Esophagus (tissue), 2 donors: ENCODE data around the gene BIRC5. TPM values are rescaled to one million over a fixed set of nuclear protein-coding genes. Genes with fewer than 3 reads are reported as not detected.
A peak's percentile ranks its signal among the peaks of the same experiment; 100 is the strongest.

Experiments
- H3K27ac ChIP-seq, 2 donors: one replicate each; pipeline ENCODE4 v1.5.1; 2013; ENCODE audit warnings: low read depth in 2 of 2, mild to moderate bottlenecking in 2 of 2, inconsistent platforms in 1 of 2, low read length in 1 of 2, moderate library complexity in 1 of 2
- H3K27me3 ChIP-seq, 2 donors: one replicate each; pipeline ENCODE4 v1.6.1; 2013; ENCODE audit warnings: low read length in 2 of 2, control low read depth in 1 of 2, mild to moderate bottlenecking in 1 of 2; ENCODE audit not compliant: insufficient read depth in 2 of 2, control insufficient read depth in 1 of 2
- H3K36me3 ChIP-seq, 2 donors: one replicate each; pipeline ENCODE4 v1.6.1; 2013; ENCODE audit warnings: low read length in 1 of 2; ENCODE audit not compliant: control insufficient read depth in 2 of 2, insufficient read depth in 2 of 2
- H3K4me1 ChIP-seq, 2 donors: one replicate each; pipeline ENCODE4 v1.6.1; 2013; ENCODE audit warnings: low read length in 1 of 2; ENCODE audit not compliant: control insufficient read depth in 2 of 2, insufficient read depth in 2 of 2
- H3K4me3 ChIP-seq, 2 donors: one replicate each; pipeline ENCODE4 v1.5.1; 2013; ENCODE audit warnings: low read length in 2 of 2, mild to moderate bottlenecking in 2 of 2, low read depth in 1 of 2, moderate library complexity in 1 of 2
- H3K9me3 ChIP-seq, 2 donors: one replicate each; pipeline ENCODE4 v1.6.1; 2013; ENCODE audit warnings: mild to moderate bottlenecking in 2 of 2, low read depth in 1 of 2, low read length in 1 of 2, moderate library complexity in 1 of 2; ENCODE audit not compliant: control insufficient read depth in 2 of 2, insufficient read depth in 1 of 2
- WGBS, 2 donors: extraction: QIAGEN DNeasy Blood & Tissue Kit; methylation state at CpG; one replicate each; pipeline ENCODE4 v1.1.7; 2013; 5-methylcytosine and 5-hydroxymethylcytosine counted together
- polyA plus RNA-seq, 2 donors: library from polyadenylated mRNA; stranded (reverse); fragments of 200-250 nt; gene quantifications; one replicate each; pipeline ENCODE4 v1.2.3, GENCODE V29; 2013
- donor health status: healthy with polysubstance abuse.
- donor health status: Bipolar disorder and iron deficiency.

The BIRC5 gene
- polyA plus RNA-seq, 2 donors: 8.0 to 17.6 TPM

DNA sequence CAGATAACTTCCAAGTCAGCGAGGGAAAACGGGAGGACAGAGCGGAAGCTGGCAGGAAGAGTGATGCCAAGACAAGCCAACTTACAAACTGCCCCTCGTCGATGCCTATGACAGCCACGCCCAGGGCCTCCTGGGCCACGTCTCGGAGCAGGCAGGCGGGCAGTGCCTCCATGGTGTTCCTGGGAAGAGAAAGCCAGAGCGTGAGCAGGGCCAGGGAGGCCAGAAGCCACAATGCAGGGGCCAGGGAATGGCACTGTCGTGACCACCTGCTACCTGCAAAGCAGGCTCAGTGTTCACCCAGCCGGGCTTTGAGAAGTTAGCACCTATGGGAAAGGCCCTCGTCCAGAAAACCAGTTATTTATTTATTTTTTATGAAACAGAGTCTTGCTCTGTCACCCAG, 31.5 kb upstream of the BIRC5 start:
- H3K27ac ChIP-seq: no peak overlapping the region
- 81 to 93% methylated on average over 13 of the region's 13 CpGs for WGBS, 2 donors
- H3K4me1 ChIP-seq: peaks cover 3 to 8% of the 10 kb centered on the region in 2 donors

DNA sequence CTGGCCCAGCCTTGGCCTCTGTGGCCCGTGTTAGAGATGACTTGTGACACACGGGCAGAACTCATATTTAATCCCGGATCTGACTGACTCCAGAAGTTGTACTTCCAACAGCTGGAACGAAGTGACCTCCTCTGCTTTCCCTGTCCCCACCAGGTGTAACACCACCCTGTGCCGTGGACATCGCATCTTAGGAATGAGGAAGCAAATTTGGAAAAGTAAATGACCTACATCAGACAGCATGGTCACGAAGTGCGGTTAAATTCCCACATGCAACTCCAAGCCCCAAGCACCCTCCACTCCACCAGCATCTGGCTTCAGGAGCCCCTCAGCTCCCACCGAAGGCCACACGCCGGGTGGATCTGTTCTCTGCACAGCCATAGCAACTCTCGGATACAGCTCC, 30.1 kb upstream of the BIRC5 start:
- no peaks in the 10 kb centered on the region for H3K27me3 ChIP-seq
- H3K36me3 ChIP-seq: peaks cover 0 to 3% of the 10 kb centered on the region in 2 donors
- H3K4me1 ChIP-seq: peaks cover 3 to 8% of the 10 kb centered on the region in 2 donors
- H3K27ac ChIP-seq: no peak overlapping the region
- 84 to 89% methylated on average over 12 of the region's 12 CpGs for WGBS, 2 donors
- no peaks in the 10 kb centered on the region for H3K9me3 ChIP-seq
- H3K4me3 ChIP-seq: no peak overlapping the region

More for the DNA sequence above, 31.5 kb upstream of the BIRC5 start:
- H3K9me3 ChIP-seq: no peaks in the 10 kb centered on the region
- H3K4me3 ChIP-seq: no peak overlapping the region
- H3K27me3 ChIP-seq: no peaks in the 10 kb centered on the region
- peaks cover 0 to 3% of the 10 kb centered on the region in 2 donors for H3K36me3 ChIP-seq

DNA sequence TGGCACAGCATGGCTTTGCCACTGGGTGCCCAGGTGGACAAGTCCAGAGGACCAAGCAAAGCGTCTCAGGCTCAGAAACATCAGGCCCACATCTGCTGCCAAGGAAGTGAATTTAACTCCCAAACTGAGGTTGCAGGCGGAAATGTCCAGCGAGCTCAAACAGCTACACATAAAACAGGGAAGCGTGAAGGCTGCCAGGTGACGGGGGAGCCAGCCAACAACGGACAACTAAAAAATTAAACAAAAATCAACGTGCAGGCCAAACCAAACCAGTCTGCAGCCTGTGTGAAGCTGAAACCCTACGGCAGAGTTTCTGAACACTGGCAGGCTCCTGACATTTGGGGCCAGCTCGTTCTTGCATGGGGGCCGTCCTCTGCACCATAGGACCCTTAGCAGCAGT, 29.7 kb upstream of the BIRC5 start:
- WGBS, 2 donors: 57 to 60% methylated on average over 10 of the region's 10 CpGs
- Histone ChIP-seq H3K4me3 (no peak overlapping the region), H3K36me3 (no peaks in the 10 kb centered on the region), H3K27ac (peak overlapping the region in 1 of 2 donors; percentile 34), H3K27me3 (no peaks in the 10 kb centered on the region), H3K9me3 (no peaks in the 10 kb centered on the region), H3K4me1 (peaks cover 3 to 5% of the 10 kb centered on the region in 2 donors)

DNA sequence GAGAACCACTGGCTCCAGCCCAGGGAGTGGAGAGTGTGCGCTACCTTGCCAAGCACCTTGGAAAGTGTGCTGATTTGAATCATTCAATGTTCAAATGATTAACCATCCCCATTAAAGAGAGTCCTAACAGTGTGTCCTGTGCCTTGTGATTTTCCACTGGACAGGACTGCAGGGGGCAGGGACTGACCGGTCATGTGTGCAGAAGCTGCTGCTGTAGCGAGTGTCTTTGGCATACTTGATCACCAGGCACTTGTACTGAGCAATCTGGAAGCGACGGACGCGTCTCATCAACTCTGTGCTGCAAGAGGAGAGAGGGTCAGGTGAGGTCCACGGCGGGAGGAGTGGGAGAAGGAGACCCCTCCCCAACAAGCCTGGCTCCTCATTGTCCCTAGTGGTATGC, 29.2 kb upstream of the BIRC5 start:
- H3K27me3 ChIP-seq: no peaks in the 10 kb centered on the region
- 63 to 77% methylated on average over 9 of the region's 9 CpGs for WGBS, 2 donors
- peaks cover 3 to 4% of the 10 kb centered on the region in 2 donors for H3K4me1 ChIP-seq
- H3K27ac ChIP-seq: peak overlapping the region in 1 of 2 donors; percentile 34
- no peak overlapping the region for H3K4me3 ChIP-seq
- H3K9me3 ChIP-seq: no peaks in the 10 kb centered on the region
- H3K36me3 ChIP-seq: no peaks in the 10 kb centered on the region

DNA sequence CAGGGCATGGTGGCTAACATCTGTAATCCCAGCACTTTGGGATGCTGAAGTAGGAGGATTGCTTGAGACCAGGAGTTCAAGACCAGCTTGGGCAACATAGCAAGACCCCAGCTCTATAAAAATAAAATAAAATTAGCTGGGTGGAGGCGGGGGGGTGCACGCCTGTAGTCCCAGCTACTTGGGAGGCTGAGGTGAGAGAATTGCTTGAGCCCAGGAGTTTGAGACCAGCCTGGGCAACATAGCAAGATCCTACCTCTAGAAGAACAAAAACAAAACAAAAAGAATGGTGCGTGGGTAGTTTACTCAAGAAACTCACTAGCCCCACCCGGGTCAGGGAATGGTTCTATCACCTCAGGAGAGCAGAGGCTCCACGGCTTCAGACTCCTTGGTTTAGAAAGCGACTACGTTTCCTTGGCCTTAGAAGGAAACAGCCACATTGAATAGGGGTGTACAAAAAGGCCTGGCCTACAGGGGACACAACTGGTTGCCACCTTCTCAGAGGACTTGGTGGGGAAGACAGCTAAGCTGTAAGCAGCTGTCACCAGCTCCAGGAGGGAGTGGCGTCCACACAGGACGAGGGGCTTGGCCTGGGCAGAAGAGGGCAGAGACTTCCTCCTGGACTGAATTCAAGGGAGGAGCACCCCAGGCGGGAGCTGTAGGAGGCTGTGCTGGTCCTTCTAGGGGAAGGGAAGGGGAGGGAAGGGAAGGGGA, 27.9 kb upstream of the BIRC5 start:
- peaks cover 3 to 4% of the 10 kb centered on the region in 2 donors for H3K4me1 ChIP-seq
- peaks cover 0 to 4% of the 10 kb centered on the region in 2 donors for H3K36me3 ChIP-seq
- 45 to 64% methylated on average over 8 to 10 of the region's 10 CpGs for WGBS, 2 donors

DNA sequence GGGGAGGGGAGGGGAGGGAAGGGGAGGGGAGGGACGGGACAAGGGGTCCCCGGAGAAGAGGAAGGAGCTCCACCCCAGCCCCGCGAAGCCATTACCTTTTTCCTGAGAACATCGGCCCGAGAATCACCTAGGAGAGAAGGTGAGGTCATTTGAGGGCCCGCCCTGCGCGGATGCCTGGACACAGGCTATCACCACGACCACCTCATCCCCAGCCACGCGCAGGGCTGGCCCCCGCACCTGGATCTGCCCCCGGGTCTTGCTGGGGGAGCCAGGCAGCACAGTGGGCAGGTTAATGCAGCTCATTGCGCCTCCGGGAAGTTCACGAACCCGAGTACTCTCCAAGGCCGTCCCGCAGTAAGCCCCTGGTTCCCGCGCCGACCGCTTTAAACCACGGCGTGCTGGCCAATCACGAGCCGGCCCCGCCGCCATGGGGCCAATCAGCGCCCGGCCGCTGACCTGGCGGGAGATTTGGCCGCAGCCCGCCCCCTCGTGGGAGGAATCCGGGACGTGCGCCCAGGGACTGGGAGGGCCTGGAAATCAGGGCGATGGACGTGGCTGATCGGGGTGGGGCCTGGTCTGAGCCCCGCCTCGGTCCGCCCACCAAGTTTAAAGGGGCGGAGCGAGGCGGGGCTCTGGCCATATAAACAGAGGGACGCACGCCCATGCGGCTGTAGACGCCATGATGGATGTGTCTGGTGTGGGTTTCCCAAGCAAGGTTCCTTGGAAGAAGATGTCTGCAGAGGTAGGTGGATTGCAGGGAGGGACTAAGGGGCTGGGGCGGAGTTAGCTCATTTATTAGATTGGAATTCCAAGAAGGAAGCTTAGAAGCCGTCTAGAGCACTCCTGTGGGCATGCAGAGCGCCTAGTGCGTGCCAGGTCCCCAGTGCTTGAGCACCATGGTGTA, 27.1 kb upstream of the BIRC5 start, which contains the start of the genes AFMID and TK1:
Gene AFMID (plus strand): TSS at position 671 of the 904 bp plus-strand sequence. CDS start 9 bp downstream, at position 680.
Gene TK1 (minus strand): TSS at position 361 of the 904 bp plus-strand sequence. CDS start 58 bp downstream, at position 303.
- peaks cover 3 to 4% of the 10 kb centered on the region in 2 donors for H3K4me1 ChIP-seq
- peak within 1 kb of the TSS; percentile 65 to 85 for H3K27ac ChIP-seq
- H3K27me3 ChIP-seq: no peaks in the 10 kb centered on the region

More for the DNA sequence above, 27.9 kb upstream of the BIRC5 start:
- peak overlapping the region in 1 of 2 donors; percentile 53 for H3K4me3 ChIP-seq
- no peaks in the 10 kb centered on the region for H3K9me3 ChIP-seq
- peak overlapping the region in 1 of 2 donors; percentile 45 for H3K27ac ChIP-seq
- no peaks in the 10 kb centered on the region for H3K27me3 ChIP-seq

DNA sequence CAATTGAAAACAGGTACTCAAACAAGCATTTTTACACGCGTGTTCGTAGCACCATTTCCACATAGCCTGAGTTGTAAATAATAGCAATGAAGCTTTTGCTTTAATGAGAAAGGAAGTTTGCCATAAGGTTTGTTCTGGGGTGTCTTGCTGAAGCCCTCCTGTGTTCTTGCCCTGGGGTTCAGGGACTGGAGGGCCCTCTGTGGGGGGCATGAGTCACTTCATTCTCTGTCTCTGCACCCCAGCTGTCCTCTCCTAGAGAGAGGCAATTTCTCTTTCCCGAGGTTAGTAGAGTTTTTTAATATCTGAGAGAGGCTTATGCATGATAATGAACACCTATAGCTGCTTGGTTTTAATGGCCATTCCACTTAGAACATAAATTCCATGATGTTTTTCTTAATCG, 17.3 kb upstream of the BIRC5 start:
- H3K36me3 ChIP-seq: peaks cover 0 to 5% of the 10 kb centered on the region in 2 donors
- no peaks in the 10 kb centered on the region for H3K9me3 ChIP-seq
- no peaks in the 10 kb centered on the region for H3K27me3 ChIP-seq
- H3K27ac ChIP-seq: peak overlapping the region in 1 of 2 donors; percentile 95
- WGBS, 2 donors: 68 to 78% methylated on average over 5 of the region's 5 CpGs
- H3K4me1 ChIP-seq: peaks cover 2% of the 10 kb centered on the region in 2 donors
- H3K4me3 ChIP-seq: no peak overlapping the region

More for the DNA sequence above, 27.1 kb upstream of the BIRC5 start, which contains the start of the genes AFMID and TK1:
- Histone ChIP-seq H3K4me3 (peak within 1 kb of the TSS; percentile 53 to 59), H3K36me3 (peaks cover 0 to 6% of the 10 kb centered on the region in 2 donors), H3K9me3 (no peaks in the 10 kb centered on the region)
- WGBS, 2 donors: 3 to 4% methylated on average over 57 of the region's 57 CpGs

DNA sequence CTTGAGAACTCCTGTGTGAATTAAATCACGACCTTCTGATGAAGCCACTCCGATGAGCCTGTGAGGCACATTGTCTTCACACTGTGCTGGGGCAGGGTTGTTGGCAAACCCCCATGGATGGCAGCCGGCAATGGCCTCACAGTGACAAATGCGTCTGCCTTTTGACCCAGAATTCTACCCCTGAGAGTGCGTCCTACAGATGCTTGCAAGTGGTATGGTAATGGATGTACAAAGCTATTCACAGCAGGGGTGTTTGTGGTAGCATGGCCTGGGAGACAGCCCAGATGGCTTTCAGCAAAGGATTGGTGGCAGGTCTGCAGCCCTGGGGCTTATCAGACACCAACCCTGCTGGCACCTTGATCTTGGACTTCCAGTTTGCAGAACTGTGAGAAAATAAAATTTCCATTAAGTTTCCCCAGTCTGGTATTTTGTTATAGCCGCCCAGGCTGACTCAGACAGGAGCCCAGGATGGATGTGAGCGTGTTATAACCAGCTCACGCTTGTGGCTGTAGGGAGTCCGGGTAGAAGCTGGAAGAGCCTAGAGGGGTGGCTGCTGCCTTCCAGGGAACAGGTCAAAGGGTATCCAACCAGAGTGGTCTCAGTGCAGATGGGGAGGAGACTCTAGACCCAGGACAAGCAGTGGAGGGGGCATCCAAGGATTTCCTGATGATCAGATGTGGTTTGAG, 16.8 kb upstream of the BIRC5 start:
- Histone ChIP-seq H3K4me3 (no peak overlapping the region), H3K27me3 (no peaks in the 10 kb centered on the region), H3K4me1 (peaks cover 2% of the 10 kb centered on the region in 2 donors), H3K27ac (peak overlapping the region; percentile 54 to 95), H3K9me3 (no peaks in the 10 kb centered on the region), H3K36me3 (peaks cover 0 to 5% of the 10 kb centered on the region in 2 donors)
- WGBS, 2 donors: 50 to 54% methylated on average over 9 of the region's 9 CpGs

DNA sequence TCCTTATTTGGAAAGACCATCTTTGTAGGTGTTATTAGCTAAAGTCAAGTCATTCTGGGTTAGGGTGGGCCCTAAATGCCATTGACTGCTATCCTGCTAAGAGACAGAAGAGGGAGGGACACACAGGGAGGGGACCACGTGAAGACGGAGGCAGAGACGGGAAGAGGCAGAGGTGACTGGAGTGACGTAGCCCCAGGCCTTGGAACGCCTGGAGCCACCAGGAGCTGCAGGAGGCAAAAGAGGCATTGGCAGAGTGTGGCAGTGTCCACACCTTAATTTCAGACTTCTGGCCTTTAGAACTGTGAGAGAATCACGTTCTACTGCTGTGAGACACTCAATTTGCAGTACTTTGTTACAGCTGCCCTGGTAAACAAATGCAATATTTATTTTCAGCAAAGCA, 13.6 kb upstream of the BIRC5 start:
- no peak overlapping the region for H3K27ac ChIP-seq
- 80 to 82% methylated on average over 6 of the region's 6 CpGs for WGBS, 2 donors
- no peak overlapping the region for H3K4me3 ChIP-seq
- H3K36me3 ChIP-seq: peaks cover 0 to 18% of the 10 kb centered on the region in 2 donors
- H3K27me3 ChIP-seq: no peaks in the 10 kb centered on the region
- no peaks in the 10 kb centered on the region for H3K9me3 ChIP-seq
- H3K4me1 ChIP-seq: peaks cover 2% of the 10 kb centered on the region in 2 donors
